ENCODE measurements around the gene TNFAIP6. TPM values are rescaled to one million over a fixed set of nuclear protein-coding genes. Genes with fewer than 3 reads are reported as not detected.
A peak's percentile ranks its signal among the peaks of the same experiment; 100 is the strongest.
"Not testable (repeated sequence)": the region's sequence is repeated elsewhere in the genome, so short reads cannot be mapped to it uniquely, and the experiment has no call there.

TNFAIP6 gene
- total RNA-seq, 1 donor from 2014 or later: 0.41 TPM

DNA sequence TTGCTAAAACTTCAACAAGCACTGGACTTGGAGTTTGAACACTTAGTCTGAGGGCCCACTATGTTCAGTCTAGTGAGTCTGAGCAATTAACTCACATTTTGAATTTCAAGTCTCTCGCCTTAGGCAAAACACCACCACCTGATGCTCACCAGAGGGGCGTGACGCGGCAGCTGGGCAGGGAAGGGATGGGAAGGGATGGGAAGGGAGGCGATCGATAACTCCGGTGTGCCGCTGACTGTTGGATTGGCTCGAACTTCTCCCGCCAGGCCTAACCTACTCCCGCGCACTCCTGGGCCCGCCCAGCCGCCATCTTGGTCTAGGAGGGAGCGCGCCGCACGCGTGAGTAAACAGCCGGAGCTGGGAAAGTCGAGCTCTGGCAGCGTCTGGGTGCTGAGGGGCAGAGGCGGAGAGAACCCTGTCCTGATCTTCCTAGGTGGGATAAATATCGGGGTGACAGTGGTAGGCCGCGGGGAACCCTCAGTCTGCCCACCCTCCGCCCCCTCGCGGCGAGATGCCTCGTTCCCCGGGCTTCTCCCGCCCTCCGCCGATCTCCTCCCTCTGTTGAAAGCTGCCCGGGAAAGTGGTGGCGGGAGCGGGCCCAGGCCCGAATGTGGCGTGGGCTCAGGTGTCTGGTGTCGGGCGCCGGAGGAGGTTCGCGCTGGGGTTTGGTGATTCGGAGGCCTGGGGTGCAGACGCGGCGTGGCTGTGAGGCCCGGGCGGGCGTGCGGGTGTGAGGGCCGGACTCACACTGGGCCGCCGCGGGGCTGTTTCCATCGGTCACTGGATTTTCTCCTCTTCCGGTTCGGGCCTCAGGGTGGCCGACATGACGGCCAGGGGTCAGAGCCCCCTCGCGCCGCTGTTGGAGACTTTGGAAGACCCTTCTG lies 52.5 kb downstream of the TNFAIP6 start, which contains the start of gene RIF1:
Gene RIF1 (plus strand): TSS at position 302 of the 884 bp plus-strand sequence. CDS start 522 bp downstream, at position 824.
- DNase-seq (ENCODE audit: low spot score in 2 of 2) (peak; percentile 82 to 85), FAIRE-seq (no peak)

DNA sequence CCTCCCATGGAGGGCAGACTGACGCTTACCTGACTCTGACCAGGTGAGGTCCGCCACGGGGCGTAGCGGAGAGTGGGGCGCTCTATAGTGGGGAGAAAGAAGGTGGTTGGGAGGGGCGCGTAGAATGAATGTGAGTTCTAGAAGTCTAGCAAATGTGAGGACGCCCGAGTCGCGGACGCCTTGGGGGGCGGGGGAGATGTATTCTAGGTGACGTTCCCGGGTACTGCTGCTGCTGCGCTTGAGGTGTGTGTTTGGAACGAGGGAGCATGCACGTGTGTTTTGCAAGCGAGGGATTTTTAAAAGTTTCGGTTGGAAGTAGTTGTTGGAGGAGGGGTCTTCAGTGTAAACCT lies 53.1 kb downstream of the TNFAIP6 start:
- peak in 1 of 2 donors; percentile 28 for DNase-seq (ENCODE audit: low spot score in 2 of 2)
- FAIRE-seq: no peak

DNA sequence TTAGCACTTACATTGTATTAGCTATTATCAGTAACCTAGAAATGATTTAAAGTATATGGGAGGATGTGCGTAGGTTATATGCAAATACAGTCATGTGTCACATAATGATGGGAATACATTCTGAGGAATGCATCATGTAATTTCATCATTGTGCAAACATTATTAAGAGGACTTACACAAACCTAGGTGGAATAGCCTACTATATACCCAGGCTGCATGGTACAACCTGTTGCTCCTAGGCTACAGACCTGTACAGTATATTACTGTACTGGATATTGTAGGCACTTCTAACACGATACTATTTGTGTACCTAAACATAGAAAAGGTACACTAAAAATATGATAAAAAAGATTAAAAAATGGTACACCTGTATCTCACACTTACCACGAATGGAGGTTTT lies 60.3 kb downstream of the TNFAIP6 start:
- DNase-seq (ENCODE audit: low spot score in 2 of 2) (no peak), FAIRE-seq (no peak)

DNA sequence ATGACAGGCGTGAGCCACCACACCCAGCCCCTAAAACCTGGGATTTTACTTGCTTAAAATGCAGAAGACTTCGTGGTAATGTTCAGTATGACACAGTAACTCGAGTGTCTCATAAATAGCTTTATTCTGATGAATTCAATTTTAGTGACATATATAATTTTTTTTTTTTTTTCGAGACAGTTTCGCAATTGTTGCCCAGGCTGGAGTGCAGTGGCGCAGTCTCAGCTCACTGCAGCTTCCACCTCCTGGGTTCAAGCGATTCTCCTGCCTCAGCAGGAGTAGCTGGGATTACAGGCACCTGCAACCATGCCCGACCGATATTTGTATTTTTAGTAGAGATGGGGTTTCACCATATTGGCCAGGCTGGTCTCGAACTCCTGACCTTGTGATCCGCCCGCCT lies 64.3 kb downstream of the TNFAIP6 start:
- not testable (repeated sequence) for FAIRE-seq; DNase-seq (ENCODE audit: low spot score in 2 of 2)

DNA sequence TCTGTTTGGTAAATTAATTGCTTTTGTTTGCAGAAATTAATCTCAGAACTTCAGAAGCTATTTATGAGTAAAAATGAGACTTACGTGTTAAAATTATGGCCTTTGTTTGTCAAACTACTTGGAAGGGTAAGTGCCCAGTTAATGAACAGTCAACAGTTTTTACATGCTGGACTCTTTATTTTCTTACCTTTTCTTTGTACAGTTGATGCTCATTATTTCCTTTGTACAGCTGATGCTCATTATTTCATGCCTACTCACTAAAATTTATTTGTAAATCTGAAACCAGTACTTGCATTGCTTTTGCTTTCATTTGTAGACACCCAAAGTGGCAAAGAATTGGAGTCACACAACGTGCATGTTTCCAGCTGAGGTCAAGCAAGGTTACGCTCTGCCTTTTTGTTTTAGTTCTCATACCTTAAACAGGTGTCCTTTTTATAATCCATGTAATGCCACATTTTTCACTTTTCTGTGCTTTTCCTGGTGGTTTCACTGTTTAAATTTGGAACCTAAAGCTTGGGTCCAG lies 65.6 kb downstream of the TNFAIP6 start:
- DNase-seq (ENCODE audit: low spot score in 2 of 2) (no peak), FAIRE-seq (no peak)

DNA sequence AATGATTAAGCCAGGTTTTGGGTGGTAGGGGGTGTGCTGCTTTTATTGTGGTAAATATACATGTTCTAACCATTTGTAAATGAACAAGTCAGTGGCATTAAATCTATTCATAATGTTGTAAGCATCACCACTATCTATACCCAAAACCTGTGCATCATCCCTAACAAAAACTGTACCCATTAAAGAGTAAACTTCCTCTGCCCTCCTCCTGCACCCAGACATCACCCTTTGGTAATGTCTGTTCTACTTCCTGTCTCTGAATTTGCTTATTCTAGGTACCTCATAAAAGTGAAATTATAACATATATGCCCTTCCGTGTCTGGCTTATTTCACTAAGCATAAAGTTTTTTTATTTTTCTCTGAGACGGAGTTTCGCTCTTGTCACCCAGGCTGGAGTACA lies 66.4 kb downstream of the TNFAIP6 start:
- DNase-seq (ENCODE audit: low spot score in 2 of 2) (no peak), FAIRE-seq (no peak)

Small RNA genes lying within 50 kb of the gene (small RNA-seq; reads per million reads assigned to genes)
- not detected for gene MIR4773-1
- gene RN7SL124P: not detected

Other genes starting within 250 kb of the TNFAIP6 start
- gene RBM43, start 95.7 kb upstream of the TNFAIP6 start, total RNA-seq: 2.0 TPM
- 1.6 TPM for gene NMI, start 67.9 kb upstream of the TNFAIP6 start, total RNA-seq
- gene RIF1, start 52.3 kb downstream of the TNFAIP6 start, total RNA-seq: 90.1 TPM

Measured in frontal cortex (tissue), 4 donors.